Right cardiac atrium (tissue), 5 donors: ENCODE measurements around the gene GPATCH4. TPM values are rescaled to one million over a fixed set of nuclear protein-coding genes. Genes with fewer than 3 reads are reported as not detected.
"Not testable (repeated sequence)": the region's sequence is repeated elsewhere in the genome, so short reads cannot be mapped to it uniquely, and the experiment has no call there.

Experiments
- ATAC-seq, 2 donors: fragments of 200-7000 bp; cut with Tn5 transposase; one replicate each; pipeline versions ENCODE4 v1.8.0 to v1.9.1; 2020; ENCODE audit warnings: moderate library complexity in 2 of 2, mild to moderate bottlenecking in 1 of 2
- DNase-seq, 3 donors: peaks; one replicate each; pipeline ENCODE4 v3.0.0-alpha.2; 2020
- H3K27ac ChIP-seq: one replicate; pipeline ENCODE4 v1.5.1; 2013; ENCODE audit warnings: mild to moderate bottlenecking, low read length, control low read depth, moderate library complexity
- H3K27me3 ChIP-seq: one replicate; pipeline ENCODE4 v1.6.1; 2013; ENCODE audit not compliant: control insufficient read depth, insufficient read depth
- H3K4me1 ChIP-seq: one replicate; pipeline ENCODE4 v1.6.1; 2013; ENCODE audit warnings: low read length; ENCODE audit not compliant: control insufficient read depth, insufficient read depth
- H3K4me3 ChIP-seq: one replicate; pipeline ENCODE4 v1.5.1; 2013; ENCODE audit warnings: low read length, control low read depth
- H3K9me3 ChIP-seq: one replicate; pipeline ENCODE4 v1.6.1; 2013; ENCODE audit warnings: low read length; ENCODE audit not compliant: control insufficient read depth
- WGBS: extraction: QIAGEN DNeasy Blood & Tissue Kit; methylation state at CpG from one replicate; pipeline ENCODE4 v1.1.7; 2013; 5-methylcytosine and 5-hydroxymethylcytosine counted together
- intact Hi-C, 4 donors: fragments of 100-400 bp; cut with DNase I; formaldehyde crosslinking; loops; one replicate each; pipeline versions ENCODE4 v1.11.0 to v1.14.0; 2022 to 2023
- polyA plus RNA-seq: library from polyadenylated mRNA; stranded (reverse); fragments of 200-250 nt; gene quantifications from one replicate; pipeline ENCODE4 v1.2.3, GENCODE V29; 2013
- total RNA-seq, 4 donors: library from RNA; stranded (reverse); fragmentation: NEBNext Ultra II Directional; extraction: Animal tissue kit (Norgen Biotek cat#: 25700); gene quantifications; one replicate each; pipeline ENCODE4 v1.2.1, GENCODE V29; 2021
- donor health status: healthy with polysubstance abuse.
- donor health status: DM: no; HTN: yes; CAD: no.
- donor health status: DM: no; HTN: no; CAD: no.
- donor health status: DM: no; HTN: yes; CAD: no; lungs with severe emphysema.
- donor health status: DM: yes; HTN: yes; CAD: no.

GPATCH4 gene
- total and polyA plus RNA-seq, 5 donors, result 13.4 to 21.6 (median 14.7) TPM

- DNase-seq (no peak), ATAC-seq (peak; percentile 18 to 21)
- Histone ChIP-seq H3K27ac (peak overlapping the region; percentile 94), H3K9me3 (no peaks in the 10 kb centered on the region), H3K4me3 (no peak overlapping the region), H3K27me3 (no peaks in the 10 kb centered on the region), H3K4me1 (peaks cover 4% of the 10 kb centered on the region)
- 7% methylated on average over 4 of the region's 4 CpGs for WGBS
- intact Hi-C loops, result loop anchor here in 1 of 4 donors (10.0 kb wide), 1 partner anchor 231 kb away; no protein-coding TSS in a partner anchor
Observed at GRCh38 chr1:156615946-156616345, 14.7 kb upstream of the GPATCH4 start.

- DNase-seq (no peak), ATAC-seq (no peak)
- no peak overlapping the region for H3K4me3 ChIP-seq
- no peaks in the 10 kb centered on the region for H3K9me3 ChIP-seq
- peaks cover 6% of the 10 kb centered on the region for H3K4me1 ChIP-seq
- intact Hi-C loops, result loop anchor here in 2 of 4 donors (5.0 to 10.0 kb wide), 2 partner anchors 160 to 228 kb away; no protein-coding TSS in a partner anchor
- H3K27ac ChIP-seq, result no peak overlapping the region
- no peaks in the 10 kb centered on the region for H3K27me3 ChIP-seq
- WGBS, result 54% methylated on average over 3 of the region's 3 CpGs
Observed at GRCh38 chr1:156612666-156613065, 11.4 kb upstream of the GPATCH4 start.

GRCh38 chr1:156610072-156610471, 8.8 kb upstream of the GPATCH4 start:
- not testable (repeated sequence) for H3K9me3 ChIP-seq, H3K27me3 ChIP-seq, H3K4me1 ChIP-seq, H3K4me3 ChIP-seq, H3K27ac ChIP-seq, ATAC-seq, DNase-seq
- 91% methylated on average over 9 of the region's 9 CpGs for WGBS
- intact Hi-C loops, result loop anchor here in 2 of 4 donors (5.0 to 10.0 kb wide), 2 partner anchors 158 to 225 kb away; no protein-coding TSS in a partner anchor

GRCh38 chr1:156608981-156609380, 7.7 kb upstream of the GPATCH4 start:
- intact Hi-C loops, result loop anchor here (5.0 to 10.0 kb wide), 4 partner anchors 152 to 224 kb away; no protein-coding TSS in a partner anchor
- WGBS, result 41% methylated on average over 6 of the region's 6 CpGs
- peak; percentile 36 to 52 for ATAC-seq

GRCh38 chr1:156608036-156608674, 6.9 kb upstream of the GPATCH4 start:
- peaks cover 2% of the 10 kb centered on the region for H3K4me1 ChIP-seq
- no peaks in the 10 kb centered on the region for H3K27me3 ChIP-seq
- no peaks in the 10 kb centered on the region for H3K9me3 ChIP-seq
- H3K4me3 ChIP-seq, result no peak overlapping the region
- DNase-seq, result no peak
- H3K27ac ChIP-seq, result no peak overlapping the region
- ATAC-seq, result peak; percentile 90
- intact Hi-C loops, result loop anchor here (5.0 to 10.0 kb wide), 4 partner anchors 151 to 223 kb away; no protein-coding TSS in a partner anchor
- 28% methylated on average over 7 of the region's 7 CpGs for WGBS

More at GRCh38 chr1:156608981-156609380, 7.7 kb upstream of the GPATCH4 start:
- Histone ChIP-seq H3K4me1 (peaks cover 2% of the 10 kb centered on the region), H3K27ac (no peak overlapping the region), H3K4me3 (no peak overlapping the region), H3K9me3 (no peaks in the 10 kb centered on the region), H3K27me3 (no peaks in the 10 kb centered on the region)
- DNase-seq, result no peak

GRCh38 chr1:156607344-156607743, 6.1 kb upstream of the GPATCH4 start:
- not testable (repeated sequence) for H3K27me3 ChIP-seq
- intact Hi-C loops, result loop anchor here (5.0 to 10.0 kb wide), 4 partner anchors 150 to 223 kb away; no protein-coding TSS in a partner anchor

GRCh38 chr1:156602557-156602993, 1.3 kb upstream of the GPATCH4 start:
- Histone ChIP-seq H3K27me3 (no peaks in the 10 kb centered on the region), H3K4me3 (no peak overlapping the region), H3K27ac (no peak overlapping the region), H3K9me3 (no peaks in the 10 kb centered on the region), H3K4me1 (peaks cover 4% of the 10 kb centered on the region)
- DNase-seq, result no peak
- WGBS, result 34% methylated on average over 10 of the region's 10 CpGs
- ATAC-seq, result no peak
- intact Hi-C loops, result loop anchor here in 1 of 4 donors (10.0 kb wide), 1 partner anchor 218 kb away; no protein-coding TSS in a partner anchor

More at GRCh38 chr1:156607344-156607743, 6.1 kb upstream of the GPATCH4 start:
- H3K4me3 ChIP-seq, H3K9me3 ChIP-seq, DNase-seq, H3K27ac ChIP-seq, H3K4me1 ChIP-seq, ATAC-seq: not testable (repeated sequence)
- WGBS, result 82% methylated on average over 4 of the region's 4 CpGs

GRCh38 chr1:156601892-156602291, 613 bp upstream of the GPATCH4 start:
- WGBS, result 75% methylated on average over 12 of the region's 12 CpGs
- Histone ChIP-seq H3K27ac (peak overlapping the region; percentile 77), H3K4me3 (peak overlapping the region; percentile 94), H3K4me1 (peaks cover 4% of the 10 kb centered on the region), H3K27me3 (no peaks in the 10 kb centered on the region), H3K9me3 (no peaks in the 10 kb centered on the region)
- intact Hi-C loops, result loop anchor here in 1 of 4 donors (10.0 kb wide), 1 partner anchor 217 kb away; no protein-coding TSS in a partner anchor
- no peak for ATAC-seq
- DNase-seq, result no peak

- DNase-seq, result no peak
- intact Hi-C loops, result loop anchor here in 1 of 4 donors (10.0 kb wide), 1 partner anchor 216 kb away; no protein-coding TSS in a partner anchor
- no peaks in the 10 kb centered on the region for H3K9me3 ChIP-seq
- H3K27ac ChIP-seq, result peak overlapping the region; percentile 77
- peak overlapping the region; percentile 94 for H3K4me3 ChIP-seq
- ATAC-seq, result no peak
- H3K4me1 ChIP-seq, result peaks cover 4% of the 10 kb centered on the region
- no peaks in the 10 kb centered on the region for H3K27me3 ChIP-seq
- 2% methylated on average over 13 of the region's 13 CpGs for WGBS
Observed at GRCh38 chr1:156600733-156601121, 552 bp downstream of the GPATCH4 start.

- ATAC-seq (no peak), DNase-seq (no peak)
- intact Hi-C loops, result loop anchor here in 3 of 4 donors (10.0 kb wide), 3 partner anchors 115 to 215 kb away; no protein-coding TSS in a partner anchor
- Histone ChIP-seq H3K4me1 (peaks cover 4% of the 10 kb centered on the region), H3K9me3 (no peaks in the 10 kb centered on the region), H3K27ac (no peak overlapping the region), H3K27me3 (no peaks in the 10 kb centered on the region), H3K4me3 (no peak overlapping the region)
- WGBS, result 78% methylated on average over 3 of the region's 3 CpGs
Observed at GRCh38 chr1:156599811-156600210, 1.5 kb downstream of the GPATCH4 start.
